AG09319 (cell line): Measurements from ENCODE around the gene IFT57.

Experiments used
- DNase-seq: peaks from one replicate; pipeline ENCODE4 v3.0.0-alpha.2; 2010; ENCODE audit warnings: low read depth; ENCODE audit errors: extremely low read depth
- CTCF ChIP-seq: IDR thresholded peaks from 2 replicates; pipeline ENCODE4 v1.5.1; 2011; ENCODE audit warnings: low read depth, mild to moderate bottlenecking, inconsistent platforms, low read length, moderate library complexity

IFT57 gene

GRCh38 chr3:108234387-108234957, 12.2 kb upstream of the IFT57 start:
- no peak for DNase-seq
- no peak for TF ChIP-seq CTCF

- TF ChIP-seq CTCF, result no peak
- DNase-seq, result no peak
Measured at GRCh38 chr3:108228286-108228685, 6.1 kb upstream of the IFT57 start.

- TF ChIP-seq CTCF, result no peak
- DNase-seq, result no peak
Measured at GRCh38 chr3:108227131-108227530, 4.9 kb upstream of the IFT57 start.

- no peak for TF ChIP-seq CTCF
- no peak for DNase-seq
Measured at GRCh38 chr3:108225221-108225620, 3.0 kb upstream of the IFT57 start.

- DNase-seq, result no peak
- TF ChIP-seq CTCF, result no peak
Measured at GRCh38 chr3:108223928-108224327, 1.7 kb upstream of the IFT57 start.

DNA sequence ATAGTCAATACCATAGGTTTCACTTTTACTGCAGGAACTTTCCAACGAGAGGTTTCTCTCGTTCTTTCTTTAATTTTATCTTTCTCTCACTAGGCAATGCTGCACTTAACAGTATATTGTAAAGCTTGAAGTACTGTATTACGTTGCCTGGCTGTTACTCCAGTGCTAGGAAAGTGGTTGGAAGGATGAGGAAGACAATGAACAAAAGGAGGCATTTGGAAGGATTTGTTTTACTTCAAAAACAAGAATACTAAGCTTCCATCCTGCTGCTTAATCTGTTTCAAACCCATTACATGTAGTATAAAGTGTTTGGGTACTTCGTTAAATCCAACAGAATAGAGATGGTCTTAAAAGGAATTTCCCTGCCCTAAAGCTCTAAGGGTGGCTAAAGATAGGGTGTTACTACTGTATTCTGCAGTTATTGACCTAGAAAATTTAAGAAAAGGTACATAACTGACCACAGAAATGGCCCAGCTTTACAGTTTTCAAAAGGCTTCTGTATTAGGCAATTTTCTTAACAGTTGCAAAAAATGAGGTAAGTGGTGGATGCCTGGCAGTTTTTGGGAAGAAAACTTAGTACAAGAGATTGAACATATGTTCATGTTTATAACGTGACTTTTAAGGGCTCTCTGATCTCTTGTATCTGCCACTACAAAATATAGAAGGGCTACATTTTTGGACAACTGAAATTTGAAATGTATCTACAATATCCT, 785 bp upstream of the IFT57 start:
- DNase-seq, result no peak
- no peak for TF ChIP-seq CTCF

GRCh38 chr3:108221393-108221792, 831 bp downstream of the IFT57 start:
- no peak for DNase-seq
- TF ChIP-seq CTCF, result no peak
